ENCODE measurements around the gene FGD3.

Gene FGD3

DNA sequence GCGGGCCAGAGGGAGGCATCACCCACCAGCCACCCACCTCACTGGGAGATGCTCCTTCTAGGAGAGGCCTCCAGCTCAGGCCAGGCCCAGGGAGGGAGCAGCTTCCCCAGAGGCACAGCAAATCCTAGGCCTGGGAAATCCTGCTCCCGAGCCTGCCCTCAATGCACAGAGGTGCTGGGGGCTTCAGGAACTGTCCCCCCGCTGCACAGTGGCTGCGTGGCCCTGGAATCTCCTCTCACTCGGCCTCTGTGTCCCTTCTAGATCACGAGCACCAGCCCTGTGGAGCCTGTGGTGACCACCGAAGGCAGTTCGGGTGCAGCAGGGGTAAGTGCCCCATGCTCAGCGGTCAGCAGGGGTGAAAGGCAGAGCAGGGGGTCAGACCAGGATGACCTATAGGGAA, 74.7 kb downstream of the FGD3 start:
- no peak overlapping the region for H4K5ac ChIP-seq (ENCODE audit: low read length)
- H3K9ac ChIP-seq (ENCODE audit: low read length), result no peak overlapping the region
- H3K4me2 ChIP-seq (ENCODE audit: low read length), result no peak overlapping the region
- H3K27me3 ChIP-seq (ENCODE audit: insufficient read depth, low read length, poor library complexity), result no peaks in the 10 kb centered on the region
- no peak overlapping the region for H3K27ac ChIP-seq (ENCODE audit: low read depth, low read length)
- H3K36me3 ChIP-seq (ENCODE audit: control insufficient read depth, insufficient read depth, low read length), result no peaks in the 10 kb centered on the region
- H3K79me2 ChIP-seq (ENCODE audit: control insufficient read depth, insufficient read depth, low read length), result no peaks in the 10 kb centered on the region
- no peak overlapping the region for H4K8ac ChIP-seq (ENCODE audit: low read depth, low read length)
- H3K23ac ChIP-seq (ENCODE audit: low read length), result no peak overlapping the region
- no peak overlapping the region for H3K4me3 ChIP-seq (ENCODE audit: low read length)
- H3K56ac ChIP-seq (ENCODE audit: low read length), result no peak overlapping the region
- H2BK120ac ChIP-seq (ENCODE audit: low read depth, low read length), result no peak overlapping the region
- H3K79me1 ChIP-seq (ENCODE audit: low read length), result no peaks in the 10 kb centered on the region
- no peak for DNase-seq
- no peak overlapping the region for H2BK5ac ChIP-seq (ENCODE audit: low read length)
- H3K18ac ChIP-seq (ENCODE audit: low read length), result no peak overlapping the region
- no peaks in the 10 kb centered on the region for H3K4me1 ChIP-seq (ENCODE audit: control insufficient read depth, low read depth, low read length)
- no peak overlapping the region for H2BK15ac ChIP-seq (replicated peaks; ENCODE audit: low read depth)
- H3K4ac ChIP-seq (ENCODE audit: low read depth, low read length), result no peak overlapping the region
- no CpG with 5 or more reads among the region's 9 CpGs for WGBS (ENCODE audit: extremely low coverage, insufficient coverage, low lambda C conversion rate)
- no peak overlapping the region for H2AK5ac ChIP-seq (ENCODE audit: low read length)

DNA sequence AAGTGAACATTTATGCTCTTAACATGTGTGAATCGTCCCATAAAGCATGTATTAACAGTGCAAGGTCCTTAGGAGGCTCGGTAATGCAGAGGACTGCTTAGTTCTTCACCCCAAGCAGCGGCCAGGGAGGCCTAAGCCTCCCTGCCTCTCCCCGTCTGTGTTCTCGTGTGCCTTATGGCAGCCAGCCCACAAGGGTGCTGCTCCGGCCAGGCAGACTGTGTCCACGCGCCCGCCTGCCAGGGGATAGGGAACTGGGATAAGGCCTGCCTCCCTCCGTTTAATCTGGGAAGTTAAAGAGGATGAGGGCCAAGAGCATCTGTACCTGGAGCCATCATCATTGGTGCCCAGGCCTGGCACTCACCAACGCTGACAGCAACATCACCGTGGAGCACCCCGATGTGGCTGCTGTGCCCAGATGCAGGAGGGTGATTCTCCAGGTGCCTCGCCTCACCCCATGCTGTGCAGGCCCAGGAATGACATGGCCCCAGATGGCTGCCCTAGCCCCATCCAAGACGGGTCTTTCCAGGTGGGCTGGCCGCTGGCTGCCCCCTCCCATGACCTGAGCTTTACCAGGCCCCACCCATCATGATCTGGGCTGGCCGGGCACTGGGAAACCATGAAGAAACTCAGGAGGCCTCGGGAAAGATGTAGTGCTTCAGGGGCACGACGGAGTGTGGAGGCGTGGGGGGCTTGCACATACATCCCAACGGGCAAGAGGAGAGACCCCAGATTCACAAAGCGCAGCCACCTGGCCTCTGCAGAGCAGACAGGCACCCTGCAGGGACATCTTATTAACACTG, 75.6 kb downstream of the FGD3 start:
- no CpG with 5 or more reads among the region's 23 CpGs for WGBS (ENCODE audit: extremely low coverage, insufficient coverage, low lambda C conversion rate)
- no peak overlapping the region for H3K4ac ChIP-seq (ENCODE audit: low read depth, low read length)
- no peak overlapping the region for H4K8ac ChIP-seq (ENCODE audit: low read depth, low read length)

DNA sequence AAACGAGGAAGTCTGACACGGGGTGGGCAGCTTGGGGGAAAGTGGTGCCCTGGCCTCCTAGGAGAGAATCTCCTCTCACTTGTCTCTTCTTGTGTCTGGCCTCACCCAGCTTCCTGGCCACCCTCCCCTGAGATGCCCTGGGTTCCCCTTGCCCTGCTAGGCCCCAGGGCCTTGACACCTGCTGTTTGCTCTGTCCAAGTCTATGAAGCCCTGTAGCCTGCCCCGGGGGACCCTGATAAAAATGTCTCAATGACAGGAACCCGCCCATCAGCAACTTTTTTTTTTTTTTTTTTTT, 76.1 kb downstream of the FGD3 start:
- no peaks in the 10 kb centered on the region for H3K36me3 ChIP-seq (ENCODE audit: control insufficient read depth, insufficient read depth, low read length)
- H3K27me3 ChIP-seq (ENCODE audit: insufficient read depth, low read length, poor library complexity), result no peaks in the 10 kb centered on the region
- H3K9ac ChIP-seq (ENCODE audit: low read length), result no peak overlapping the region
- H4K5ac ChIP-seq (ENCODE audit: low read length), result no peak overlapping the region
- H3K4ac ChIP-seq (ENCODE audit: low read depth, low read length), result no peak overlapping the region
- no peaks in the 10 kb centered on the region for H3K4me1 ChIP-seq (ENCODE audit: control insufficient read depth, low read depth, low read length)
- DNase-seq, result no peak
- H2AK5ac ChIP-seq (ENCODE audit: low read length), result no peak overlapping the region
- no peak overlapping the region for H4K8ac ChIP-seq (ENCODE audit: low read depth, low read length)
- H3K79me1 ChIP-seq (ENCODE audit: low read length), result no peaks in the 10 kb centered on the region
- H3K23ac ChIP-seq (ENCODE audit: low read length), result no peak overlapping the region
- WGBS (ENCODE audit: extremely low coverage, insufficient coverage, low lambda C conversion rate), result no CpG with 5 or more reads among the region's 4 CpGs
- H3K79me2 ChIP-seq (ENCODE audit: control insufficient read depth, insufficient read depth, low read length), result no peaks in the 10 kb centered on the region
- H3K27ac ChIP-seq (ENCODE audit: low read depth, low read length), result no peak overlapping the region
- H2BK15ac ChIP-seq (replicated peaks; ENCODE audit: low read depth), result no peak overlapping the region
- no peak overlapping the region for H3K18ac ChIP-seq (ENCODE audit: low read length)
- no peak overlapping the region for H2BK5ac ChIP-seq (ENCODE audit: low read length)
- H3K4me3 ChIP-seq (ENCODE audit: low read length), result no peak overlapping the region
- no peak overlapping the region for H2BK120ac ChIP-seq (ENCODE audit: low read depth, low read length)
- no peak overlapping the region for H3K4me2 ChIP-seq (ENCODE audit: low read length)
- no peak overlapping the region for H3K56ac ChIP-seq (ENCODE audit: low read length)

More for the DNA sequence above, 75.6 kb downstream of the FGD3 start:
- no peak overlapping the region for H3K9ac ChIP-seq (ENCODE audit: low read length)
- H2BK120ac ChIP-seq (ENCODE audit: low read depth, low read length), result no peak overlapping the region
- no peak overlapping the region for H3K27ac ChIP-seq (ENCODE audit: low read depth, low read length)
- H2BK5ac ChIP-seq (ENCODE audit: low read length), result no peak overlapping the region
- H3K4me3 ChIP-seq (ENCODE audit: low read length), result no peak overlapping the region
- no peaks in the 10 kb centered on the region for H3K36me3 ChIP-seq (ENCODE audit: control insufficient read depth, insufficient read depth, low read length)
- H3K27me3 ChIP-seq (ENCODE audit: insufficient read depth, low read length, poor library complexity), result no peaks in the 10 kb centered on the region
- H3K4me2 ChIP-seq (ENCODE audit: low read length), result no peak overlapping the region
- H3K23ac ChIP-seq (ENCODE audit: low read length), result no peak overlapping the region
- H3K79me1 ChIP-seq (ENCODE audit: low read length), result no peaks in the 10 kb centered on the region
- H3K56ac ChIP-seq (ENCODE audit: low read length), result no peak overlapping the region
- no peaks in the 10 kb centered on the region for H3K4me1 ChIP-seq (ENCODE audit: control insufficient read depth, low read depth, low read length)
- DNase-seq, result no peak
- H2BK15ac ChIP-seq (replicated peaks; ENCODE audit: low read depth), result no peak overlapping the region
- H4K5ac ChIP-seq (ENCODE audit: low read length), result no peak overlapping the region
- no peak overlapping the region for H2AK5ac ChIP-seq (ENCODE audit: low read length)
- no peak overlapping the region for H3K18ac ChIP-seq (ENCODE audit: low read length)
- no peaks in the 10 kb centered on the region for H3K79me2 ChIP-seq (ENCODE audit: control insufficient read depth, insufficient read depth, low read length)

DNA sequence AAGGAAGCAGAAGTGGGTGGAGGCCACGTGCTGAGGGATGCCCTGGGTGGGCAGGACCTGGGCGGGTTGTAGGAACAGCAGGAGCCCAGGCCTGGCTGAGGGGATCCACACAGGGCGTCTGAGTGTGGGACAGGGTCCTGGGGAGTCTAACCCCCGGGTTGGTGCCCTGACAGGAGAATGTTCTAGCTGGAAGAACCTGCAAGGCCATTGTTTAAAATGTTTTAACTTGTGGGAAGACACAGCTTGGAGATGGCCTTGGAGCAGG, 77.3 kb downstream of the FGD3 start:
- Histone ChIP-seq H3K79me2 (ENCODE audit: control insufficient read depth, insufficient read depth, low read length) (no peaks in the 10 kb centered on the region), H3K4me3 (ENCODE audit: low read length) (no peak overlapping the region), H3K27me3 (ENCODE audit: insufficient read depth, low read length, poor library complexity) (no peaks in the 10 kb centered on the region), H3K4me2 (ENCODE audit: low read length) (no peak overlapping the region), H3K9ac (ENCODE audit: low read length) (no peak overlapping the region), H3K4me1 (ENCODE audit: control insufficient read depth, low read depth, low read length) (no peaks in the 10 kb centered on the region), H2AK5ac (ENCODE audit: low read length) (no peak overlapping the region), H2BK5ac (ENCODE audit: low read length) (no peak overlapping the region), H3K23ac (ENCODE audit: low read length) (no peak overlapping the region), H3K79me1 (ENCODE audit: low read length) (no peaks in the 10 kb centered on the region), H4K5ac (ENCODE audit: low read length) (no peak overlapping the region), H3K36me3 (ENCODE audit: control insufficient read depth, insufficient read depth, low read length) (no peaks in the 10 kb centered on the region), H4K8ac (ENCODE audit: low read depth, low read length) (no peak overlapping the region), H3K56ac (ENCODE audit: low read length) (no peak overlapping the region), H3K4ac (ENCODE audit: low read depth, low read length) (no peak overlapping the region), H2BK120ac (ENCODE audit: low read depth, low read length) (no peak overlapping the region), H2BK15ac (replicated peaks; ENCODE audit: low read depth) (no peak overlapping the region), H3K27ac (ENCODE audit: low read depth, low read length) (no peak overlapping the region), H3K18ac (ENCODE audit: low read length) (no peak overlapping the region)
- no CpG with 5 or more reads among the region's 4 CpGs for WGBS (ENCODE audit: extremely low coverage, insufficient coverage, low lambda C conversion rate)
- no peak for DNase-seq

DNA sequence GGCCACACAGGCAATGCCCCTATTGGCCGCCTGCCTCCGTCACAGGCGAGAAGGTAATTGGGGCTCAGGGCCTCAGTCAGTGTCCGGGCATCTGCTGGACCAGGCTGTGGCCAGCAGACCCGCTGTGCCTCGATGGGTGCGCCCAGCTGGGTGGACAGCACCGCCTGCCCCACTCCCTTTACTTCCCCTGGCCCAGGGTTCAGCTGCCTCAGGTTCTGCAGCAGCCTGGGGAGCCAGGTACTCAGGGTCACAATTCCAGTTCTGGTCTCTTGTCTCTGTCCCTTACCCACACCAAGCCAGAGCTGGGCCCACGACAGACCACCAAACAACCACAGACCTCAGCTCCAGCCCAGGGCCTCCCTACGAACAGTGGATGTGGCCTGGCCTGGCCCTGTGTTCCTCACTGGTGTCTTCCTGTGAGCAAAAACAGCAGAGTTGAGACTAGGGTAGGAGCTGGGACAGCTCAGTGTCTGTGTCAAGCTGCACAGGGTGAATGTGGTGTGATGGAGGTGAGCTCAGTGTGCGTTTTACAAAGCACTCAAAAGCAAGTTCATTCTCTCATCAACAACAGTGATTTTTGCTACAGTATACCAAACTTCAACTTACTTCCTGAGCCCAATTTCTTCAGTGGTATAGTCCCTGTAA, 77.8 kb downstream of the FGD3 start:
- Histone ChIP-seq H3K9ac (ENCODE audit: low read length) (no peak overlapping the region), H3K27me3 (ENCODE audit: insufficient read depth, low read length, poor library complexity) (no peaks in the 10 kb centered on the region), H3K4me1 (ENCODE audit: control insufficient read depth, low read depth, low read length) (no peaks in the 10 kb centered on the region), H3K56ac (ENCODE audit: low read length) (peak overlapping the region; percentile 15), H3K79me1 (ENCODE audit: low read length) (no peaks in the 10 kb centered on the region), H2AK5ac (ENCODE audit: low read length) (no peak overlapping the region), H3K36me3 (ENCODE audit: control insufficient read depth, insufficient read depth, low read length) (no peaks in the 10 kb centered on the region), H3K27ac (ENCODE audit: low read depth, low read length) (no peak overlapping the region), H3K23ac (ENCODE audit: low read length) (no peak overlapping the region), H2BK120ac (ENCODE audit: low read depth, low read length) (no peak overlapping the region), H2BK5ac (ENCODE audit: low read length) (no peak overlapping the region), H2BK15ac (replicated peaks; ENCODE audit: low read depth) (no peak overlapping the region), H4K8ac (ENCODE audit: low read depth, low read length) (no peak overlapping the region), H3K18ac (ENCODE audit: low read length) (no peak overlapping the region), H3K4me2 (ENCODE audit: low read length) (no peak overlapping the region), H3K4me3 (ENCODE audit: low read length) (no peak overlapping the region), H4K5ac (ENCODE audit: low read length) (no peak overlapping the region), H3K79me2 (ENCODE audit: control insufficient read depth, insufficient read depth, low read length) (no peaks in the 10 kb centered on the region), H3K4ac (ENCODE audit: low read depth, low read length) (no peak overlapping the region)
- no CpG with 5 or more reads among the region's 11 CpGs for WGBS (ENCODE audit: extremely low coverage, insufficient coverage, low lambda C conversion rate)
- DNase-seq, result no peak

DNA sequence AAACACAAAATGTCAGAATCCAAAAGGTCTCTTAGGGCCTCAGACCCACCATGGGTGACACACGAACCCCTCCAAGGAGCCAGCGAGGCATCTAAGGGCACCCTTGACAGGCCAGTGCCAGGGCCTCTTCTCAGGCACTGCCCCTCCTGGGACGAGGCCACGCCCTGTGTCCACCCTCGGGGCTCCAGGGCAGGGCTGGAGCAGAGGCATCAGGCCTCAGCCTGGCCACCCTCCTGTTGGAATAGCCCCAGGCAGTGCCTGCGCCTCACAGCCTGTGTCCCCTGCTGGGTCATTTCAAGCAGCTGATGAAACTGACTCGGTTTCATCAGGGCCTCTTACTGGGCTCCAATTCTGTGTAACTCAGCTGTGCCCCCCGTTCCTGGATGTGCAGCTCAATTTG, 78.4 kb downstream of the FGD3 start:
- H3K27ac ChIP-seq (ENCODE audit: low read depth, low read length), result no peak overlapping the region
- no peaks in the 10 kb centered on the region for H3K4me1 ChIP-seq (ENCODE audit: control insufficient read depth, low read depth, low read length)
- no peak overlapping the region for H3K23ac ChIP-seq (ENCODE audit: low read length)
- H2AK5ac ChIP-seq (ENCODE audit: low read length), result no peak overlapping the region
- no peak overlapping the region for H2BK15ac ChIP-seq (replicated peaks; ENCODE audit: low read depth)
- H4K8ac ChIP-seq (ENCODE audit: low read depth, low read length), result no peak overlapping the region
- no peaks in the 10 kb centered on the region for H3K36me3 ChIP-seq (ENCODE audit: control insufficient read depth, insufficient read depth, low read length)
- H3K79me1 ChIP-seq (ENCODE audit: low read length), result no peaks in the 10 kb centered on the region
- no peak overlapping the region for H2BK5ac ChIP-seq (ENCODE audit: low read length)
- H3K9ac ChIP-seq (ENCODE audit: low read length), result no peak overlapping the region
- H3K56ac ChIP-seq (ENCODE audit: low read length), result no peak overlapping the region
- no CpG with 5 or more reads among the region's 8 CpGs for WGBS (ENCODE audit: extremely low coverage, insufficient coverage, low lambda C conversion rate)
- no peaks in the 10 kb centered on the region for H3K79me2 ChIP-seq (ENCODE audit: control insufficient read depth, insufficient read depth, low read length)
- no peak for DNase-seq
- H4K5ac ChIP-seq (ENCODE audit: low read length), result no peak overlapping the region
- no peak overlapping the region for H3K4me3 ChIP-seq (ENCODE audit: low read length)
- no peak overlapping the region for H3K18ac ChIP-seq (ENCODE audit: low read length)
- H3K4ac ChIP-seq (ENCODE audit: low read depth, low read length), result no peak overlapping the region
- no peak overlapping the region for H2BK120ac ChIP-seq (ENCODE audit: low read depth, low read length)
- H3K27me3 ChIP-seq (ENCODE audit: insufficient read depth, low read length, poor library complexity), result no peaks in the 10 kb centered on the region
- no peak overlapping the region for H3K4me2 ChIP-seq (ENCODE audit: low read length)

Measured in mesendoderm (in vitro differentiated cells).